Ovary (tissue), 9 donors: Measurements from ENCODE around the gene PPP1R37. TPM values are rescaled to one million over a fixed set of nuclear protein-coding genes. Genes with fewer than 3 reads are reported as not detected.

ENCODE experiments used
- DNase-seq, 5 donors: peaks; one replicate each; pipeline ENCODE4 v3.0.0-alpha.2; 2019 to 2020
- H3K27ac ChIP-seq, 2 donors: fragments of 200-600 bp; one replicate each; pipeline versions ENCODE4 v1.5.1 to v1.8.0; 2019 to 2022
- H3K27me3 ChIP-seq: fragments of 200-600 bp; one replicate; pipeline ENCODE4 v1.8.0; 2022
- H3K36me3 ChIP-seq: fragments of 200-600 bp; sonication (generic); one replicate; pipeline ENCODE4 v1.5.1; 2019
- H3K4me1 ChIP-seq: one replicate; pipeline ENCODE4 v1.8.1; 2013; ENCODE audit warnings: mild to moderate bottlenecking, moderate library complexity; ENCODE audit not compliant: insufficient read depth
- H3K4me3 ChIP-seq: fragments of 200-600 bp; sonication (generic); one replicate; pipeline ENCODE4 v1.5.1; 2017
- H3K9me3 ChIP-seq, 2 donors: fragments of 200-600 bp in 1 of 2; sonication (generic) in 1 of 2; one replicate each; pipeline versions ENCODE4 v1.5.1 to v1.8.1; 2013 to 2019; ENCODE audit warnings: mild to moderate bottlenecking in 1 of 2, moderate library complexity in 1 of 2
- EP300 ChIP-seq: sonication (generic); formaldehyde crosslinking; IDR thresholded peaks from one replicate; pipeline ENCODE4 v1.6.1; 2017; ENCODE audit warnings: antibody characterized with exemption
- POLR2A ChIP-seq: fragments of 450-650 bp; IDR thresholded peaks from one replicate; pipeline ENCODE4 v1.6.1; 2017; ENCODE audit warnings: antibody characterized with exemption, mild to moderate bottlenecking, moderate library complexity
- WGBS, 3 donors: extraction: QIAGEN DNeasy Blood & Tissue Kit in 1 of 3; methylation state at CpG; one replicate each; pipeline versions ENCODE4 v1.1.5 to v1.1.7; 2013 to 2017; 5-methylcytosine and 5-hydroxymethylcytosine counted together
- intact Hi-C, 4 donors: fragments of 100-400 bp; cut with DNase I; formaldehyde crosslinking; loops; one replicate each; pipeline versions ENCODE4 v1.11.0 to v1.15.1; 2022 to 2023
- polyA plus RNA-seq, 2 donors: library from polyadenylated mRNA; stranded (reverse); fragments of 200-250 nt in 1 of 2; fragments of 350-450 nt in 1 of 2; fragmentation: Illumina TruSeq in 1 of 2; extraction: RNeasy Lipid Tissue Mini Kit (QIAGEN cat#74804) in 1 of 2; gene quantifications; one replicate each; pipeline ENCODE4 v1.2.3, GENCODE V29; 2013 to 2014
- total RNA-seq, 7 donors: library from RNA; depleted of rRNA in 2 of 7; stranded (reverse); fragments of >200 nt in 2 of 7; fragmentation: NEBNext Ultra II Directional in 3 of 7; extraction: Animal tissue kit (Norgen Biotek cat#: 25700) in 3 of 7; gene quantifications; one replicate each; pipeline versions ENCODE4 v1.1.0 to v1.2.4, GENCODE V29; 2016 to 2023
- TF ChIP-seq, protein P1 (sequence below), 3 donors: fragments of 450-650 bp in 2 of 3; fragments of 200-600 bp in 1 of 3; IDR thresholded peaks; one replicate each; pipeline versions ENCODE4 v1.5.1 to v1.8.0; 2016 to 2022; ENCODE audit warnings: antibody characterized with exemption in 3 of 3, mild to moderate bottlenecking in 1 of 3
- donor health status: DM: no; HTN: no; CAD: no; lungs with moderate emphysema.
- donor health status: DM: no; HTN: no; CAD: no.
- donor health status: Bipolar disorder and iron deficiency.
- donor health status: DM: yes; HTN: yes; CAD: no.
- donor health status: DM: no; HTN: no; CAD: no.
- donor health status: DM: yes; HTN: yes; CAD: no.

The PPP1R37 gene
- total and polyA plus RNA-seq, 9 donors, result 5.5 to 28.4 (median 20.2) TPM

DNA sequence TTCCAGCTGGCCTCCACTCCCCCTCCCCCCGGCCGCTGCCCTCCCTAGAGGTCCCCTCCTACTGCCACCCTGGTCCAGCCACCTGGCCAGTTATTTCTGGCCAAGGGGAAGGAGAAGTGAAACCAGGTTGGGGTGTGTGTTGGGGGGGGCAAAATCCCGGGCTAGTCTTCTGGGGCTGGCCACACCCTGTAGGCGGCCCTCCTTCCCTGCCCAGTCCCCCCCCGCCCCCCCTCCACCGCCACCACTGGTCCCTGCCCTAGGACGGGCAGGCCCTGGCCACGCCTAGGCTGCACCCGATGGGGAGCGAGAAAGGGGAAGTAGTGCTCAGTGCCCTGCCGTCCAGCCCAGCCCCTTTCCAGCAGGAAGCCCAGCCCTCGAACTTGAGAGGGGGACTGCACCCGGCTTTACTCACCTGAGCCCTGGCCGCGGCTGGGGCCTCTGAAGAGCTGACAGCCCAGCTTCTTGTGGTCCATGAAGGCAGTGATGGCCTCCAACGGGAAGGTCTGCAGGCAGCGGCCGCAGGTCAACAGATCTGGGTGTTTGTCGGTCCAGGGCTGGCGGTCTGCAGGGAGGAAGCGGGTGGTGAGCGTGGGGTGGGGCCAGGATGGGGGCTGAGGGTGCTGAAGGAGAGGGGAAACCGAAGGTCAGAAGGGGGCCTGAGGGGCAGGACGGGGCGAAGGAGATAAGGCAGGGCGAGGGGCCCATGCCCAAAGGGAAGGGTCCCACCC lies 17.5 kb upstream of the PPP1R37 start:
- TF ChIP-seq, protein P1, sequence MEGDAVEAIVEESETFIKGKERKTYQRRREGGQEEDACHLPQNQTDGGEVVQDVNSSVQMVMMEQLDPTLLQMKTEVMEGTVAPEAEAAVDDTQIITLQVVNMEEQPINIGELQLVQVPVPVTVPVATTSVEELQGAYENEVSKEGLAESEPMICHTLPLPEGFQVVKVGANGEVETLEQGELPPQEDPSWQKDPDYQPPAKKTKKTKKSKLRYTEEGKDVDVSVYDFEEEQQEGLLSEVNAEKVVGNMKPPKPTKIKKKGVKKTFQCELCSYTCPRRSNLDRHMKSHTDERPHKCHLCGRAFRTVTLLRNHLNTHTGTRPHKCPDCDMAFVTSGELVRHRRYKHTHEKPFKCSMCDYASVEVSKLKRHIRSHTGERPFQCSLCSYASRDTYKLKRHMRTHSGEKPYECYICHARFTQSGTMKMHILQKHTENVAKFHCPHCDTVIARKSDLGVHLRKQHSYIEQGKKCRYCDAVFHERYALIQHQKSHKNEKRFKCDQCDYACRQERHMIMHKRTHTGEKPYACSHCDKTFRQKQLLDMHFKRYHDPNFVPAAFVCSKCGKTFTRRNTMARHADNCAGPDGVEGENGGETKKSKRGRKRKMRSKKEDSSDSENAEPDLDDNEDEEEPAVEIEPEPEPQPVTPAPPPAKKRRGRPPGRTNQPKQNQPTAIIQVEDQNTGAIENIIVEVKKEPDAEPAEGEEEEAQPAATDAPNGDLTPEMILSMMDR (IDR thresholded peaks at IDR 0.05), result no peak
- TF ChIP-seq POLR2A, result no peak
- no peak for TF ChIP-seq EP300
- peaks cover 6% of the 10 kb centered on the region for H3K4me1 ChIP-seq
- H3K4me3 ChIP-seq, result peak overlapping the region; percentile 36
- intact Hi-C loops, result no loop called here
- H3K27me3 ChIP-seq, result no peaks in the 10 kb centered on the region
- 20 to 37% (median 32%) methylated on average over 22 to 26 of the region's 26 CpGs for WGBS, 3 donors
- no peaks in the 10 kb centered on the region for H3K9me3 ChIP-seq
- H3K36me3 ChIP-seq, result no peaks in the 10 kb centered on the region
- no peak overlapping the region for H3K27ac ChIP-seq
- DNase-seq, result no peak

DNA sequence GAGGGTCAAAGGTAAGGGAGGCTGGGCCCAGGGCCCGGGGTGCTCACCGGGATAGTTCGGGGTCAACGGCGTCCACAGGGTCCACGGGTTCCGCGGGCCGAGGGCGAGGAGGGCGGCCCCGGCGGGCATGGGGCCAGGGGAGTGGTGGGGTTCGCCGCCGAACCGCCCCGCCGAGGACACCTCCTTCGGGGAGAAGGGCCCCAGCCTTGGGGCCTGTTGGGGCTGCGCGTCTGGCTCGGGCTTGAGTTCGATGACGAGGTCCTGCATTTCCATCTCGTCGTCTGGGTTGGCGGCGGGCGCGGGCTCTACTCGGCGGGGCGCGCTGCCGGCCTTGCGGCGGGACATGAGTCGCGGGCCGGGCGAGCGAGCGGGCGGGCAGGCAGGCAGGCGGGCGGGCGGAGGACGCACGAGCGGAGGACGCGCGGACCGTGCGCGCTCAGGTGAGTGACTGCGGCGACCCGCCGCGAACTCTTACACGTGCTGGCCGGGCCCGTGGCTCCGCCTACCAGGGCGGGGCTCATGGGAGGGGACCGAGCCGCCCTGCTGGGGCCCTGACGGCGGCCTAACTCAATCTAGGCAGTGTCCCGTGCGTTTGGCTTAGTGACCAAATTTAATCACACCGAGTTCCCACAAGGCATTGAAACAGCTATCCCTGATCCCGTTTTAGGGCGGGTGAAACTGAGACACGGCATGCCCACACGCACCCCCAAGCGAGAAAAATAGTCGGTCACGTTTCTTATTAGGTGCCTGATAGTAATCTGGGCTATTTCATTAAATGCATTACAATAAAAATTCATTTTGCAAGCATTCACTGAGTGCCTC lies 16.7 kb upstream of the PPP1R37 start, which contains the start of gene ZNF296:
Gene ZNF296 (minus strand): TSS at position 450 of the 822 bp plus-strand sequence. CDS start 105 bp downstream, at position 345.
- TF ChIP-seq EP300, result no peak
- TF ChIP-seq, protein P1 (IDR thresholded peaks at IDR 0.05), result no peak
- WGBS, 3 donors, result 2 to 3% (median 3%) methylated on average over 45 to 81 of the region's 81 CpGs
- Histone ChIP-seq H3K27me3 (no peaks in the 10 kb centered on the region), H3K9me3 (no peaks in the 10 kb centered on the region), H3K27ac (no peak within 1 kb of the TSS), H3K4me3 (peak within 1 kb of the TSS; percentile 36), H3K4me1 (peaks cover 6% of the 10 kb centered on the region), H3K36me3 (no peaks in the 10 kb centered on the region)
- DNase-seq, result peak in 2 of 5 donors; percentile 50 to 57
- intact Hi-C loops, result no loop called here

DNA sequence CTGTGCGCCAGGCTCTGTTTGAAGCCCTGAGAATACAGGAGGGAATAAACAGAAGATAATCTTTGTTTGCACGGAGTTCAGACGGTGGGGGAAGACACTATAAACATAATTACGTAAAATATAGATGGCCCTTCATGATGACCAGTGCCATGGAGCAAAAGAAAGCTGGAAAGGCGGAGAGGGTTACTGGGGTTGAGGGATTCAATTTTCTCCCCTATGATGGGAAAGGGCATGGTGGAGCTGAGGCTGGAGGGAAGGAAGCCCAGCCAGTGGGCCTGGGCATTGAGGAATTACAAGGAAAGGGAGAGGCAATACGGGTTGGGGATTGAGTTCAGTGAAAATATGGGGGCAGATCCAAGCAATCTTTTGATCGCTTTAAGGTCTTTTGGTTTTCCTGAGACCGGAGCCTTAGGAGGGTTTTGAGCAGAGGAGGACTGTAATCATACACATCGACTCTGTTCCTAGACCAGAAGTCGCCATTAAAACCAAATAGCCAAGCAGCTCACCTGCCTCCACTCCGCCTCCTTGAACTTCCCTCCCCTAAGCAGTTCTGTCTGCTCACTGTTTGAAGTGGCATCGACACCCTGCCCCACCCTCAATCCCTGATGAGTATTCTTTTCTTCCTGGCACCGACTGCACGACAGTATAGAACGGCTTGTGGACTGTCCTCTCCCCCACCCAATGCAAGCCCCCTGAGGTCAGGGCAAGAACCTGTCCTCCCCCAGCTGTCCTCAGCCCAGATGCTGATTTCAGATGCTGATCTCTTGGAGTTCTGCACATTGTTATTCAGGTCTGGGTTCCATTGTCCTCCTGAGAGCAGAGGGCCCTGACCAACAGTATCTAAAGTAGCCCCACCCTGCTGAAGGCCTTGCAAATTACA lies 15.9 kb upstream of the PPP1R37 start:
- 69 to 77% (median 74%) methylated on average over 15 of the region's 15 CpGs for WGBS, 3 donors
- Histone ChIP-seq H3K4me1 (peaks cover 6% of the 10 kb centered on the region), H3K27ac (no peak overlapping the region), H3K9me3 (no peaks in the 10 kb centered on the region), H3K27me3 (no peaks in the 10 kb centered on the region), H3K36me3 (no peaks in the 10 kb centered on the region), H3K4me3 (no peak overlapping the region)
- DNase-seq, result no peak
- TF ChIP-seq, protein P1 (IDR thresholded peaks at IDR 0.05), result no peak
- TF ChIP-seq EP300, result no peak
- no peak for TF ChIP-seq POLR2A
- intact Hi-C loops, result no loop called here
